Measurements from ENCODE around the gene DNAAF1. TPM values are rescaled to one million over a fixed set of nuclear protein-coding genes. Genes with fewer than 3 reads are reported as not detected.

DNAAF1 gene
- total RNA-seq, 1 experiment from 2014 or later: not detected

DNA sequence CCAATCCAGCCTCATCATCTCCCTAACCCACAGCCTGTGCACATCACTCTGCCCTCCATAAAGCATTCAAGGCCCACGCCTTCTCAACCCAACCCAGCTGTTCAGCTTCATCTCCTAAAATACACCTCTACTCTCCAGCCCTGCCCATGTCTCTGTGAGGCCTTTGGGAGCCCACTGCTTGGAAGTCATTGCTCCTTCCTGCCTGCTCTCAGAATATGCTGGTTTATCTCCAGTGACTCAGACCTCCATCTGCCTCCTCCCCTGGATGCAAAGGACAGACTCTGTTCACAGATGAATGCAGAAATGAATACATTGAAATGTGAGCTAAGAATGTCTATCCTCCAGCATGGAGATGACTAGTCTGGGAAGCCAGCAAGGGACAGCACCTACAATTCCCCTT, 75.7 kb downstream of the DNAAF1 start:
- no TSS peak for BruUV-seq (replicated peaks)
- intact Hi-C loops (cut with micrococcal nuclease; ENCODE audit: unreplicated experiment): no loop called here
- ChIA-PET CTCF (no interaction called here), POLR2A (ENCODE audit: low non-redundant PET) (no interaction called here)
- Histone ChIP-seq H3K27me3 (replicated peaks; ENCODE audit: insufficient read depth, low read depth, low read length, poor library complexity) (no peaks in the 10 kb centered on the region), H3K9me3 (ENCODE audit: low read depth, low read length, poor library complexity, severe bottlenecking) (no peaks in the 10 kb centered on the region), H3K27ac (ENCODE audit: low read depth, low read length, poor library complexity, severe bottlenecking) (no peak overlapping the region), H3K4me1 (ENCODE audit: insufficient read depth, low read length, poor library complexity, severe bottlenecking) (no peaks in the 10 kb centered on the region), H3K36me3 (ENCODE audit: insufficient read depth, low read length, poor library complexity, severe bottlenecking) (no peaks in the 10 kb centered on the region), H3K4me3 (ENCODE audit: low read depth, low read length, poor library complexity, severe bottlenecking) (no peak overlapping the region)
- TF ChIP-seq, protein P1, sequence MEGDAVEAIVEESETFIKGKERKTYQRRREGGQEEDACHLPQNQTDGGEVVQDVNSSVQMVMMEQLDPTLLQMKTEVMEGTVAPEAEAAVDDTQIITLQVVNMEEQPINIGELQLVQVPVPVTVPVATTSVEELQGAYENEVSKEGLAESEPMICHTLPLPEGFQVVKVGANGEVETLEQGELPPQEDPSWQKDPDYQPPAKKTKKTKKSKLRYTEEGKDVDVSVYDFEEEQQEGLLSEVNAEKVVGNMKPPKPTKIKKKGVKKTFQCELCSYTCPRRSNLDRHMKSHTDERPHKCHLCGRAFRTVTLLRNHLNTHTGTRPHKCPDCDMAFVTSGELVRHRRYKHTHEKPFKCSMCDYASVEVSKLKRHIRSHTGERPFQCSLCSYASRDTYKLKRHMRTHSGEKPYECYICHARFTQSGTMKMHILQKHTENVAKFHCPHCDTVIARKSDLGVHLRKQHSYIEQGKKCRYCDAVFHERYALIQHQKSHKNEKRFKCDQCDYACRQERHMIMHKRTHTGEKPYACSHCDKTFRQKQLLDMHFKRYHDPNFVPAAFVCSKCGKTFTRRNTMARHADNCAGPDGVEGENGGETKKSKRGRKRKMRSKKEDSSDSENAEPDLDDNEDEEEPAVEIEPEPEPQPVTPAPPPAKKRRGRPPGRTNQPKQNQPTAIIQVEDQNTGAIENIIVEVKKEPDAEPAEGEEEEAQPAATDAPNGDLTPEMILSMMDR (conservative IDR thresholded peaks at IDR 0.05; ENCODE audit: low read depth, low read length): no peak
- no peak for TF ChIP-seq EZH2 (IDR thresholded peaks at IDR 0.05; ENCODE audit: borderline replicate concordance, low read depth, low read length, poor library complexity, severe bottlenecking)
- DNase-seq (ENCODE audit: low spot score): no peak

DNA sequence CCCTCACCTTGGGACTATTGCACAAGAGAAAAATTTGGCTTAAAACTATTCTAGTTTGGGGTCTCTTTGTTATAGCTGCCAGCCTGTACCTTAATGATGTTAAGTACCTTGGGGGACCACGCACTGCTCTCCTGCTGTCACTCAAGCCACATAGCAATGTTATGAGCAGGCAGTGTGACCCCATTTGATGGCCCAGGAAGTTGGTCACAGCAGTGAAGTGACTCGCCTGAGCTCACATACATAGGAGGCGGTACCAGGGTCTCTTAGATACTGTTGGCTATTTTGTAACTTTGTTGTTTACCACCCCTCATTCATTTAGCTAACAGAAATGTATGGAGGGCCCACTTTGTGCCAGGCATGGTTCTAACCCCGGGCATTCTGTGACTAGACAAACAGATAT, 78.3 kb downstream of the DNAAF1 start:
- H3K27ac ChIP-seq (ENCODE audit: low read depth, low read length, poor library complexity, severe bottlenecking): no peak overlapping the region
- TF ChIP-seq EZH2 (IDR thresholded peaks at IDR 0.05; ENCODE audit: borderline replicate concordance, low read depth, low read length, poor library complexity, severe bottlenecking): no peak
- TF ChIP-seq, protein P1 (conservative IDR thresholded peaks at IDR 0.05; ENCODE audit: low read depth, low read length): no peak
- H3K27me3 ChIP-seq (replicated peaks; ENCODE audit: insufficient read depth, low read depth, low read length, poor library complexity): no peaks in the 10 kb centered on the region
- H3K36me3 ChIP-seq (ENCODE audit: insufficient read depth, low read length, poor library complexity, severe bottlenecking): no peaks in the 10 kb centered on the region
- no peak overlapping the region for H3K4me3 ChIP-seq (ENCODE audit: low read depth, low read length, poor library complexity, severe bottlenecking)
- ChIA-PET CTCF (no interaction called here), POLR2A (ENCODE audit: low non-redundant PET) (no interaction called here)
- H3K9me3 ChIP-seq (ENCODE audit: low read depth, low read length, poor library complexity, severe bottlenecking): no peaks in the 10 kb centered on the region
- H3K4me1 ChIP-seq (ENCODE audit: insufficient read depth, low read length, poor library complexity, severe bottlenecking): no peaks in the 10 kb centered on the region
- DNase-seq (ENCODE audit: low spot score): no peak
- intact Hi-C loops (cut with micrococcal nuclease; ENCODE audit: unreplicated experiment): no loop called here
- BruUV-seq (replicated peaks): no TSS peak

DNA sequence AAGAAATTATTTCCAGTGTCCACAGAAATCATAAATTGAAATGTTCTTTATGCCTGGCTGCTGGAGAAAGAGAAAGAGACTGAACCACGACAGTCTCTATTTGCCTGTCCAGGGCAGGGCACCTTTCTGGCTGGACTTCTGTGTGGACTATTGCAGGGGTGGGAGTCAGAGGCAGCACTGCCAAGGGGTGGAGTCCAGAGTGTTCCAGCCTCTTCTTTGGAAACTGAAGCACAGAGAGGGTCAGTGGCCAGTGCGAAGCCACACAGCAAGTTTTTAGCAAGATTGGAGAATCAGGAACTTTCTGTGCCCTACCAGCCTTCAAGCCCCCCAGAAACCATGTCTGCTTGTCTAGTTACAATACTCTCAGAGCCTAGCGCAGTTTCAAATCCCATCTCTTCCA, 79.4 kb downstream of the DNAAF1 start:
- CTCF ChIA-PET: no interaction called here
- no peaks in the 10 kb centered on the region for H3K4me1 ChIP-seq (ENCODE audit: insufficient read depth, low read length, poor library complexity, severe bottlenecking)
- no peaks in the 10 kb centered on the region for H3K36me3 ChIP-seq (ENCODE audit: insufficient read depth, low read length, poor library complexity, severe bottlenecking)
- no peak overlapping the region for H3K4me3 ChIP-seq (ENCODE audit: low read depth, low read length, poor library complexity, severe bottlenecking)
- intact Hi-C loops (cut with micrococcal nuclease; ENCODE audit: unreplicated experiment): no loop called here
- TF ChIP-seq, protein P1 (conservative IDR thresholded peaks at IDR 0.05; ENCODE audit: low read depth, low read length): no peak
- no peak for TF ChIP-seq EZH2 (IDR thresholded peaks at IDR 0.05; ENCODE audit: borderline replicate concordance, low read depth, low read length, poor library complexity, severe bottlenecking)
- no peaks in the 10 kb centered on the region for H3K9me3 ChIP-seq (ENCODE audit: low read depth, low read length, poor library complexity, severe bottlenecking)
- no peaks in the 10 kb centered on the region for H3K27me3 ChIP-seq (replicated peaks; ENCODE audit: insufficient read depth, low read depth, low read length, poor library complexity)
- POLR2A ChIA-PET (ENCODE audit: low non-redundant PET): no interaction called here
- no TSS peak for BruUV-seq (replicated peaks)
- DNase-seq (ENCODE audit: low spot score): no peak
- H3K27ac ChIP-seq (ENCODE audit: low read depth, low read length, poor library complexity, severe bottlenecking): no peak overlapping the region
